Sigmoid colon (tissue), 4 donors: ENCODE results near the gene ERG.

Source experiments
- EP300 ChIP-seq, 4 donors: sonication (generic); formaldehyde crosslinking; IDR thresholded peaks; one replicate each; pipeline ENCODE4 v1.6.1; 2017; ENCODE audit warnings: antibody characterized with exemption in 4 of 4
- POLR2A ChIP-seq, 2 donors: fragments of 450-650 bp; IDR thresholded peaks; one replicate each; pipeline ENCODE4 v1.6.1; 2016; ENCODE audit warnings: antibody characterized with exemption in 2 of 2, mild to moderate bottlenecking in 2 of 2, moderate library complexity in 2 of 2
- POLR2AphosphoS5 ChIP-seq, 4 donors: sonication (generic); formaldehyde crosslinking; IDR thresholded peaks; one replicate each; pipeline ENCODE4 v1.6.1; 2017; ENCODE audit warnings: antibody characterized with exemption in 4 of 4

GRCh38 chr21:38534591-38534990 lies 36.3 kb upstream of the ERG start:
- TF ChIP-seq POLR2A (IDR thresholded peaks at IDR 0.05) (no peak), POLR2AphosphoS5 (IDR thresholded peaks at IDR 0.05) (no peak), EP300 (IDR thresholded peaks at IDR 0.05) (no peak)
